HG02610 (cell line): ENCODE data around the gene HDAC1.
A peak's percentile ranks its signal among the peaks of the same experiment; 100 is the strongest.
"Not testable (repeated sequence)": the region's sequence is repeated elsewhere in the genome, so short reads cannot be mapped to it uniquely, and the experiment has no call there.

Experiments
- ATAC-seq: cut with Tn5 transposase; IDR thresholded peaks from one replicate; pipeline ENCODE4 v1.9.1; 2021; ENCODE audit warnings: mild to moderate bottlenecking, moderate library complexity; ENCODE audit not compliant: unreplicated experiment

Gene HDAC1

DNA sequence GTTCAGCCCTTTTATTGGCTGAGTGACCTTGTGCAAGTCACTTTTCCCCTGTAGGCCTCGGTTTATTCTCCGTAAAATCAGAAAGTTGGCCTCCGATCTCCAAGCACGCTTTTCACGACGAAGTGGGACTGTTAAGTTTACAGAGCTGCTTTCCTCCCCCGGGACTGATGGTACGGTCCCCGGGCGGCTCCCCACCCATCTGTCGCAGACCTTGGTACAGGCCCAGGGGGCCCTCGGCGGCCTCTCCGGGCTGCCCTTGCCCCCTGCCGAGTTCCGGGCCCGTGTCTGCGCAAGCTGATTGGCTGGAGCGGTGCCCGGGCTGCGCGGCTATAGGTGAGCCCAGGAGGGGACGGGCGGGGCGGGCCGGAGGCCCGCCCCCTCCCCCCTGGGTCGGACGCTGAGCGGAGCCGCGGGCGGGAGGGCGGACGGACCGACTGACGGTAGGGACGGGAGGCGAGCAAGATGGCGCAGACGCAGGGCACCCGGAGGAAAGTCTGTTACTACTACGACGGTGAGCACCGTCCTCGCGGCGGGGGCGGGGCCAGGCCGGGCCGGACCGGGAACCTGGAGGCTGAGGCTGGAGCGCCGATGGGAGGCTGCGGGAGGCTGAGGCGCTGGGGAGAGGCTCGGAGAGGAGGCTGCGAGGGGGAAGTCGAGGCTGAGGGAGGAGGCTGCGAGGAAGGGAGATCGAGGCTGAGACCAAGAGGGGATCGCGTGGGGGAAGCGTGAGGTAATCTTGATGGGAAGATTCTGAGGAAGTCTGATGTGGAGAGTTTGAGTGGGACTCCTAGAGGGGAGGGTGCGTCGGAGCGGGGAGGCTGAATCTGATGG is at the start of gene HDAC1:
Gene HDAC1 (plus strand): TSS at position 376 of the 831 bp plus-strand sequence. CDS start 87 bp downstream, at position 463.
- ATAC-seq, result peak; percentile 97

DNA sequence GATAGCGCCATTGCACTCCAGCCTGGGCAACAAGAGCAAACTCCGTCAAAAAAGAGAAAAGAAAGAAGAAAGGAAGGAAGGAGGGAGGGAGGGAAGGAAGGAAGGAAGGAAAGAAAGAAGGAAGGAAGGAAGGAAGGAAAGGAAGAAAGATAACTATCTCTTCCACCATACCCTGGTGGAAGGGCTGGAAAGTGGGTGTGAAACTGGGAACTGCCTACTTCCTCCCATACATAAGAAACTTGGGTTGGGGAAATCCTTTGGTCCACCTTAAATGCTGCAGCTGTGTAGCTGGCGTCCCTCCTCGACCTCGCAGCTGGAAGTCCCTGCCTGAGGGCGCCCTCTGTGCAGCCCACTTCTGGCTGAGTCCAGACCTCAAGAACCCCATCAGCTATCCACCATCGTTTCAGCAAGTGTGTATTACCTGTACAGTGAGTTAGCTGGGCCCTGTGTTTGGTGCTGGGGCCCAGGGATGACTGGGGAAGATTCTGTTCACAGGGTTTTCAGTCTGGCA is 49.5 kb upstream of the HDAC1 start:
- ATAC-seq, result no peak

DNA sequence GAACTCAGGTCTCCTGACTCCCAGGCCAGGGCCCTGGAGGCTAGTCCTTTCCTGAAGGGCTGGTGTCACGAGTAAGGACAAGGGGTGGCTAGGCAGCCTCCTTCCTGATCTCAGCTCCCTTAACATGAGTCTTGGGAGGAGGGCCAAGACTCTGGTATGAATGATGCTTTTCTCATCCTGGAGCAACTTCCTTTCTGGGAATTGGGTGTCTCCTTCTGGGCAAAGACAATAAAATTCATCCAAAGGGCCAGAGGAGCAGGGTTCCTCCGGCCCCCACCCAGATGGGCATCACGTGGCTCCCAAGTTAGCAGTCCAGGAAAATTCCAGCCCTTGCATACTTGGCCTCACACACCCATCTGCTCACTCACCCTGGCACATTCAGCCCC is 45.0 kb upstream of the HDAC1 start, which contains the start of gene FAM167B:
Gene FAM167B (plus strand): TSS at position 335 of the 386 bp plus-strand sequence. CDS start 200 bp downstream, outside the sequence.
- no peak for ATAC-seq

- no peak for ATAC-seq
Measured at GRCh38 chr1:32247452-32247851, 44.4 kb upstream of the HDAC1 start.

- no peak for ATAC-seq
Measured at GRCh38 chr1:32247983-32248889, 43.6 kb upstream of the HDAC1 start.

DNA sequence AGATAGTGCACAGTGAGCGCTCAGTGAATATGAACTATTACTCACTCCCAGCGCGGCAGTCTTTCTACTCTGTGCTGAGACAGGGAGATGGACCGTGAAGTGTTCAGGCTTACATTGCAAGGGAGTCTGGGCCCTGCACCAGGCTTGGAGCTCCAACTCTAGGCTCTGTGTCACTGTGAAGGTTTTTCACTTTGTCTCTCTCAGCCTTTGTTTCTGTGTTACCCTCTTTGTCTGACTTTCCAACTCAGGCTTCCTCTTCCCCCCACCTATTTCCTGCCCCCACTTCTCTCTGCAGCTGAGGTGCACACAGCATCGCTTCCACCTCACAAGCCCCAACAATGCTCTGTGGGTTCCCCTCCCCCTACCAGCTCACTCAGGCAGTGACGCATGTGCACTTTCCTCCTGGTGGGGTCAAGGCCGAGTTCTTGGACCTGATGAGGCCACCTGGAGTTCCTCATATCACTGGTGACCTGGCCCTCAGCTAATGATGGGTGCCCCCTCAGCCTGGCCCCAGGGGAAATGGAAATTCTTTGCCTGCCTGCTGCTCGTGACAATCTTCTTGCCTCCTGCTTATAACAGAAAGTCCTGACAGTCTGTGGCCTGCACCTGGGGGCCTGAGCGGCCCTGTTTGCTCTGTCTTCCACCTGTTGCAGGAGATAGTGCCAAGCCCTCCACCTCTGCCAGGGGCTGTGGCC is 41.9 kb upstream of the HDAC1 start:
- peak; percentile 61 for ATAC-seq

DNA sequence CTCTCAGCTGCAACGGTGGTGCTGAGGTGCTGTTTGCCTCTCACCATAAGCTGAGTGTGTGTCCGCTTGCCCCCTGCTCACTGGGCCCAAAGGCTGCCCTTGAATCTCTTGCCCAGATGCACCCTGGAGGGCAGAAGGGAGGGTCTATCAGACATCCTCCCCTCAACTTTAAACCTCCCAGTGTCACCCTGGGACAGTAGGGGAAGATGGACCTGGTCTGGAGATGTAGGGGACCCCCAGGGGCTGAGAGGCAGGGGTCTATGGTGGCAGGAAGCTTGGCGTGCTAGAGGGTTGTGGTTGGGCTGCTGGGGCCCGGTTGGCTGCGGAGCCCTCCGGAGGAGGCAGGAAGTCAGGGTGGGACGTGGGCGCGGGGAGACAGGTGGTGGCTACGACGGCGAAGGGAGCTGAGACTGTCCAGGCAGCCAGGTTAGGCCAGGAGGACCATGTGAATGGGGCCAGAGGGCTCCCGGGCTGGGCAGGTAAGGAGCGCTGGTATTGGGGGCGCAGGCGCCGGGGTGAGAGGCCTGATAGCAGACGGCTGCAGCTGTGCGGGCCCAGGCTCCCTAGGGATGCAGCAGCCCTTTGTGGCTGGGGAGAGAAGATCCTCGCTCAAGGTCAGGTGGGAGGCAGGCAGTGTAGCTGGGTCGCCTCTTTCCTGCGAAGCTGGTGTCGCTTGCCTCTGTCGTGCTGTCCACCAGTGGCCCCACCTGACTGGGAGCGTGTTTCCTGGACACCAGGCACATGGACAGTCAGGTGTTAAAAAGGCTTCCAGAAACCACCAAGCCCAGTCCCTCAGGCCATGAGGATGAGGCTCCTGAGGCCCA is 40.8 kb upstream of the HDAC1 start, which contains the start of gene LCK:
Gene LCK (plus strand): TSS at position 373 of the 824 bp plus-strand sequence. CDS start 23,065 bp downstream, outside the sequence.
- ATAC-seq, result no peak

- no peak for ATAC-seq
Measured at GRCh38 chr1:32255072-32256071, 36.5 kb upstream of the HDAC1 start.

DNA sequence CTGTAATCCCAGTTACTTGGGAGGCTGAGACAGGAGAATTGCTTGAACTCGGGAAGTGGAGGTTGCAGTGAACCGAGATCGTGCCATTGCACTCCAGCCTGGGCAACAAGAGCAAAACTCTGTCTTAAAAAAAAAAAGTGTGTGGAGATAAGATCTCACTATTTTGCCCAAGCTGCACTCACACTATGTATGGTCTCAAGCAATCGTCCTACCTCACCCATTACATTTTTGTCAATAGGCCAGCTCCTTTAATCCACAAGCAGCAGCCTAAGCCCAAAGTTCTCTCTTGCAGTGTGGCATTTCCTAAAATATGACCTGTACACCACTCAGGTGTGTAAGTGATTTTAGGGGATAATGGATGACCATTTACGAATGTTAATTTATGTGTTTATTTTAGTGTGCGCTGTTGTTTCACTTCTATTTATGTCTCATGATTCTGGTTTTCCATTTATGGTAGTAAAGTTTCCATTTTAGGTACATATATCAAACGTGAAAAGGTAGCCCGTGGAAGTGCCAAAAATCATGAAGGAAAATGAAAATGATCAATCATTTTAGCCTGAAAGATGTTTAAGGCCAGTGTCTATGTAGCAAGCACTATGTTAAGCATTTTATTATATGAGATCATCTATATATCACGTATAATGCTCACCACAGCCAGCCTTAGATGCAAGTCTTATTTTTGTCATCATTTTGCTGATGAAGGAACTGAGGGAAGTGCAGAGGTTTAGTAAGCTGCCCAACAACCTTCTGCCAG is 35.2 kb upstream of the HDAC1 start:
- no peak for ATAC-seq

DNA sequence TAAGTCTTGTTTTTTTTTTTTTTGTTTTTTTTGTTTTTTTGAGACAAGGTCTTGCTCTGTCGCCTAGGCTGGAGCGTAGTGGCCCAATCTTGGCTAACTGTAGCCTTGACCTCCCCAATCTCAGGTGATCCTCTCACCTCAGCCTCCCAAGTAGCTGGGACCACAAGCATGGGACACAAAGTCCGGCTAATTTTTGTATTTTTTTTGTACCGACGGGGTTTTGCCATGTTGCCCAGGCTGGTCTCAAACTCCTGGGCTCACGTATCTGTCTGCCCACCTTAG is 34.7 kb upstream of the HDAC1 start:
- ATAC-seq, result no peak

GRCh38 chr1:32263236-32263593 is 28.7 kb upstream of the HDAC1 start:
- not testable (repeated sequence) for ATAC-seq

DNA sequence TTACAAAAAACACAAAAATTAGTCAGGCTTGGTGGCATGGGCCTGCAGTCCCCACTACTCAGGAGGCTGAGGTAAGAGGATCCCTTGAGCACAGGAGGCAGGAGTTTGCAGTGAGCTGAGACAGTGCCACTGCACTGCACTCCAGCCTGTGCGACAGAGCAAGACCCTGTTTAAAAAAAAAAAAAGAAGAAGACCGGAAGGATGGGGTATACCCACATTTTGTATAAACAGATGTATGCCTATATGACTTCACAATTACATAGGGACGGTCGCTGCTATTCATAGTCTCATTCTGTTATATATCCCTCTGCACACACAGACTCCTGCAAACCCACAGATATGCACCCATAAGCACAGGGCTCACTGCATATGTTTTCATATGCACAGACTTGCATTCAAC is 28.1 kb upstream of the HDAC1 start:
- no peak for ATAC-seq

DNA sequence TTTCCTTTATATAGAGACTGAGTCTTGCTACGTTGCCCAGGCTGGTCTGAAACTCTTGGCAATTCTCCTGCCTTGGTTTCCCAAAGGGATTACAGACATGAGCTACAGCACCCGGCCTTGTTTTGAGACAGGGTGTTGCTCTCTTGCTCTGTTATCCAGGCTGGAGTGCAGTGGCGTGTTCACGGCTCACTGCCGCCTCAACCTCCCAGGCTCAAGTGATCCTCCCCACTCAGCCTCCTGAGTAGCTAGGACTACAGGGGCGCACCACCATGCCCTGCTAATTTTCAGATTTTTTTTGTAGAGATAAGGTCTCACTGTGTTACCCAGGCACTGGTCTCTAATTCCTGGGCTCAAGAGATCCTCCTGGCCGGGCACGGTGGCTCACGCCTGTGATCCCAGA is 26.0 kb upstream of the HDAC1 start:
- no peak for ATAC-seq

- no peak for ATAC-seq
Measured at GRCh38 chr1:32266921-32267591, 24.8 kb upstream of the HDAC1 start.

DNA sequence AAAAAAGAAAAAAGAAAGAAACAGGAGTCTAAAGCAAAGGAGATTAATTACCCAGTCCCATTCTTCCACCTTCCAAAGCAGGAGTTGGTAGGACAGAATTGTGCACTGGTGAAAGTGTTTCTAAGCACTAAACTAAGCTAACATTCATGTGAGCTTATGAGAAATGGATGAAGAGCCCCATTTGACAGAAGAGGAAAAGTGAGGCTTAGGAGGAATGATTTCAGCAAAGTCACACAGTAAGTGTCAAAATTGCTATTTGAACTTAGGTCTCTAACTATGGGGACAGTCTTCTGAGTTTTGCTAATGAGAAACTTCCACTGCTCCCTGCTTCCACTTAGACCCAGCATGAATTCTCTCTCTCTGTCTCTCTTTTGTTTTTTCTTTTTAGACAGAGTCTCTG is 22.1 kb upstream of the HDAC1 start:
- no peak for ATAC-seq

GRCh38 chr1:32272557-32273390 is 19.1 kb upstream of the HDAC1 start:
- no peak for ATAC-seq
